ENCODE results near the gene PRR27. TPM values are rescaled to one million over a fixed set of nuclear protein-coding genes. Genes with fewer than 3 reads are reported as not detected.

The PRR27 gene
- total RNA-seq, 4 donors from 2014 or later, result not detected

DNA sequence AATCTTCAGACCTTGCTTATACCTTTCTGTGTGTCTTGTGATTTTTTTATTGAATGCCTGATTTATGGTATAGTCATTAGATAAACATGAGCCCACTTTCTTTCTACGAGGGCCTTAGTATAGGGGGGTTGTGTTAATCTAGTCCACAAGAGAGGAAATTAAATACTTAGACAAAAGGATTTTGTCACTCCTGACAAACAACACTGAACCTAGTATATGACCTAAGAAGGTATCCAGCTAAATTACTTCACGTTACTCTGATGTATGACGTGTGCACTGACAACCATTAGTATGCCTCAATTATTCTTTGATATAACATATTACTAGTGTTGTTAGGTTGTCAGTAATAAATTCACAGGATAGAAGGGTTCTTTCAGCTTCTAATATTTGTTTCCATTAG, 2.8 kb upstream of the PRR27 start:
- TF ChIP-seq, protein P1, sequence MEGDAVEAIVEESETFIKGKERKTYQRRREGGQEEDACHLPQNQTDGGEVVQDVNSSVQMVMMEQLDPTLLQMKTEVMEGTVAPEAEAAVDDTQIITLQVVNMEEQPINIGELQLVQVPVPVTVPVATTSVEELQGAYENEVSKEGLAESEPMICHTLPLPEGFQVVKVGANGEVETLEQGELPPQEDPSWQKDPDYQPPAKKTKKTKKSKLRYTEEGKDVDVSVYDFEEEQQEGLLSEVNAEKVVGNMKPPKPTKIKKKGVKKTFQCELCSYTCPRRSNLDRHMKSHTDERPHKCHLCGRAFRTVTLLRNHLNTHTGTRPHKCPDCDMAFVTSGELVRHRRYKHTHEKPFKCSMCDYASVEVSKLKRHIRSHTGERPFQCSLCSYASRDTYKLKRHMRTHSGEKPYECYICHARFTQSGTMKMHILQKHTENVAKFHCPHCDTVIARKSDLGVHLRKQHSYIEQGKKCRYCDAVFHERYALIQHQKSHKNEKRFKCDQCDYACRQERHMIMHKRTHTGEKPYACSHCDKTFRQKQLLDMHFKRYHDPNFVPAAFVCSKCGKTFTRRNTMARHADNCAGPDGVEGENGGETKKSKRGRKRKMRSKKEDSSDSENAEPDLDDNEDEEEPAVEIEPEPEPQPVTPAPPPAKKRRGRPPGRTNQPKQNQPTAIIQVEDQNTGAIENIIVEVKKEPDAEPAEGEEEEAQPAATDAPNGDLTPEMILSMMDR (IDR thresholded peaks at IDR 0.05; ENCODE audit: low read depth), result no peak

DNA sequence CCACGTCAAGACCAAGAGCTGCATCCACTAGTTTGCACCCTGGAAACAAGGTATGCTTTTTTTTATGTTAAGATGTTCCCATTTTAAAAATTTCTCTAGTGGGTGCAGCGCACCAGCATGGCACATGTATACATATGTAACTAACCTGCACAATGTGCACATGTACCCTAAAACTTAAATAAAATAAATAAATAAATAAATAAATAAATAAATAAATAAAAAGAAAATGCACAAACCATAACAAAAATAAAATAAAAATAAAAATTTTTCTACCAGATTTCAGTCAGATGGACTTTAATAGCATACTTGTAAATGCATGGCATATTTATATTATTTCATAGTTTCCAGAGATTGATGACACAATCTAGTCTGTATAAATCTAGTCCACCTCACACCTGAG, 1.9 kb upstream of the PRR27 start:
- TF ChIP-seq, protein P1 (IDR thresholded peaks at IDR 0.05; ENCODE audit: low read depth), result no peak

DNA sequence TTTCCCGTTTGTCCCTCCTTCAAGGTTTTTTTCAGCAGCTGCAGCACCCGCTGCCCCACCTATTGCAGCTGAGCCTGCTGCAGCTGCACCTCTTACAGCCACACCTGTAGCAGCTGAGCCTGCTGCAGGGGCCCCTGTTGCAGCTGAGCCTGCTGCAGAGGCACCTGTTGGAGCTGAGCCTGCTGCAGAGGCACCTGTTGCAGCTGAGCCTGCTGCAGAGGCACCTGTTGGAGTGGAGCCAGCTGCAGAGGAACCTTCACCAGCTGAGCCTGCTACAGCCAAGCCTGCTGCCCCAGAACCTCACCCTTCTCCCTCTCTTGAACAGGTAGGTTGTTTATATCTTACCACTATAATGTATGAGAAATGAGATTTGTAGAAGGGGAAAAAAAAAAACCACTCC, 4.5 kb downstream of the PRR27 start:
- TF ChIP-seq, protein P1 (IDR thresholded peaks at IDR 0.05; ENCODE audit: low read depth), result no peak

DNA sequence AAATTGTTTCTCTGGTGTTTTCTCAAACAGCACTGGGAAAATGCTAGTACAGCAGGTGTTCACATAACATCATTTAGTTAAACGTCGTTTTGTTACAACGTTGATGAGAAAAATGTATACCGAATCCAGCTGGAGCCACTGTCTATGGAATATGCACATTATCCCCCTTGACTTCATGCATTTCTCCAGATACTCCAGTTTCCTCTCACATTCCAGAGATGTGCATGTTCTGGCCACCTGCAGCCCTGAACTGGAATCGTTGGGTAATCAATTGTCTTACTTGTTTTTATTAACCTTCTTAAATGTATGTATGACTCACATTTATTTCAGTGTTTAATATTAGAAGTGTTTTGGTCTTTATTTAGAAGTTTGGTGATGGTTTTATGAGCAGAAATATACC, 23.1 kb downstream of the PRR27 start:
- TF ChIP-seq, protein P1 (IDR thresholded peaks at IDR 0.05; ENCODE audit: low read depth), result no peak

DNA sequence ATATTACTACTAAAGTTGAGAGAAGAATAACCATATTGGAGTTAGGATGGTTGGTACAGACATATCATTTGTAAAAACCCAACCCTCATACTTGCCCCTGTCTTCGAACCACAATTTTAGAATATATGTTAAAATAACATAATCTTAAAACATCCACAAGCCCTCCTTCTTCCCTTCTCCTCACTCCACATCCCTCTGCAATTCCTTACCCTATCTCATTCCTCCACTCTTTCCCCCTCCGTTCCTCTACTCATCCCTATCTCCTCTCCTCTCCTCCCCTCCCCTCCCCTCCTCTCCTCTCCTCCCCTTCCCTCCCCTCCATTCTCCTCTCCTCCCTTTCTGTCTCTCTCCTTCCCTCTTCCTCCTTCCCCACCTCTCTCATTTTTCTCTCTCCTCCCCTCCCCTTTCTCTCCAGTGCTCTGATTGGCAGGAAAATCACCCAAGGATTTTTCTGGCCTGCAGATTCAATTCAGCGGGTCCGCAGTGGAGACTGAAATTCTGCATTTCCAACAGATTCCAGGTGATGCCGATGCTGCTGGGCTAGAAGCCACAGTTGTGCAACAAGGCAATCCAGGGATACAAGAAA, 24.1 kb downstream of the PRR27 start:
- TF ChIP-seq, protein P1 (IDR thresholded peaks at IDR 0.05; ENCODE audit: low read depth), result no peak

DNA sequence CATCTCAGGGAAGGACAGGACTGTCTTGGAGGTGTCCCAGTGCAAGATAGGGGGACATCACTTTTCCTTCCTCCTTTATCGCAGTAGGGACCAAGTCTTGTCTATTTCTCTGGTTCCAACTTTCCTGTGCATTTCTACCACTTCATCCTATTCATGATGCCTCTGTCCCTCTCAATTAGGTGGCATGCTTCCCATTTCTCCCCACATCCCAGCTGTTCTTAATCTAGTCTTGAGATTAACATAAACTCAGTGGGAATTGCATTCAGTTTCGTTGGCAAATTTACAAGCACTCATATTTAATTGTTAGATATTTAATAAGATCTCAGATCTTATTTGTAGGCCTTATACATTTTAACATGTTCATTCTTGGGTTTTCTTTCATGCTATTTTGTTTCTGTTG, 25.8 kb downstream of the PRR27 start:
- TF ChIP-seq, protein P1 (IDR thresholded peaks at IDR 0.05; ENCODE audit: low read depth), result no peak

DNA sequence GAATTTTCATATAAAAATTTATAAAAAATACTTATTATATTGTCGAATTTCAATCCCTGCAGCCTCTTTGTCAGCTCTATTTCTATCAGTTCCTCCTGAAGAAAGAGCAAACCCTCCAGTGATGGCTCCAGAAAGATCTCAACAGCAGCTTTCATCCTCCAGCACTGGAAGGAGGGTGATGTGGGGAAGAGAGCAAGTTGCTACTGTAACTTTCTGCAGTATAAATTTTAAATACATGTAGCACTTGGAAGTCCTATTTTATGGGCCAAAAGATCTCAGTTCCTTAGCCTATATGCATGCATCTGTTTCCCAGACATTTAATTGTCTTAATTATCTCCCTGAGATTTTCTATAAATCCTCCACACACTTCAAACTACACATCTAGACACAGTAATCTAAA, 27.8 kb downstream of the PRR27 start:
- TF ChIP-seq, protein P1 (IDR thresholded peaks at IDR 0.05; ENCODE audit: low read depth), result no peak

Data from subcutaneous adipose tissue (tissue), 4 donors.